Epithelial cell of esophagus (primary cell): ENCODE measurements around the gene OCA2.
"Not testable (repeated sequence)": the region's sequence is repeated elsewhere in the genome, so short reads cannot be mapped to it uniquely, and the experiment has no call there.

ENCODE experiments used
- DNase-seq: peaks from one replicate; pipeline ENCODE4 v3.0.0; 2010; ENCODE audit warnings: low read depth
- H3K4me3 ChIP-seq: 2 replicates; pipeline ENCODE4 v1.5.1; 2011; ENCODE audit warnings: mild to moderate bottlenecking, low read length, control low read depth
- CTCF ChIP-seq: IDR thresholded peaks from 2 replicates; pipeline ENCODE4 v1.5.1; 2011; ENCODE audit warnings: low read depth, mild to moderate bottlenecking, low read length, control low read depth, inconsistent platforms; ENCODE audit not compliant: insufficient read depth; ENCODE audit errors: missing control alignments

The OCA2 gene

GRCh38 chr15:27850981-27851857 lies 247.9 kb downstream of the OCA2 start:
- no peak for DNase-seq
- H3K4me3 ChIP-seq, result no peak overlapping the region
- TF ChIP-seq CTCF, result no peak

DNA sequence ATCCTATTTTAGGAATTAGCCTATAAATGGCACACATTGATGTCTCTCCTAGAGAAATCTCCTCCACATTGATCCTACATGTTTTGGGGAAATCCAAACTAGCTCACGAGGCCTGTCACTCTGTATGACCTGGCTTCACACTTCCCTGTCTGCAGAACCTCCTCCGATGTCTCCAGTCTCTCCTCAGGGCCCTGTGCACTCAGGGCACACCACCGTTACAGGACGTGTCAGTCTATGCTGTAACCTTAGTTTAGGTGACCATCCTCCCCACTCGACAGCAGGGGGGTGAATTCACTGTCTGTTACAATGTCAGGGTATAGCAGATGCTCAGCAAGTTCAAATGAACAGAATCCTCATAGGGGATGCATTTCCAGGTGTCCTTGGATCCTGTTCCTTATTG lies 249.1 kb downstream of the OCA2 start:
- no peak for TF ChIP-seq CTCF
- H3K4me3 ChIP-seq, result no peak overlapping the region
- no peak for DNase-seq

DNA sequence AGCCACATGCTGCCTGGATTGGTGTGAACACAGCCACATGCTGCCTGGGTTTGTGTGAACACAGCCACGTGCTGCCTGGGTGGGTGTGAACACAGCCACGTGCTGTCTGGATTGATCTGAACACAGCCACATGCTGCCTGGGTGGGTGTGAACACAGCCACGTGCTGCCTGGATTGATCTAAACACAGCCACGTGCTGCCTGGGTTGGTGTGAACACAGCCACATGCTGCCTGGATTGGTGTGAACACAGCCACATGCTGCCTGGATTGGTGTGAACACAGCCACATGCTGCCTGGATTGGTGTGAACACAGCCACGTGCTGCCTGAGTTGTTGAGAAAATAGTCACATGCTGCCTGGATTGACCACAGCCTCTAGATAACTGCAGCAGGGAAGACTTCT lies 250.2 kb downstream of the OCA2 start:
- H3K4me3 ChIP-seq, DNase-seq: not testable (repeated sequence)

DNA sequence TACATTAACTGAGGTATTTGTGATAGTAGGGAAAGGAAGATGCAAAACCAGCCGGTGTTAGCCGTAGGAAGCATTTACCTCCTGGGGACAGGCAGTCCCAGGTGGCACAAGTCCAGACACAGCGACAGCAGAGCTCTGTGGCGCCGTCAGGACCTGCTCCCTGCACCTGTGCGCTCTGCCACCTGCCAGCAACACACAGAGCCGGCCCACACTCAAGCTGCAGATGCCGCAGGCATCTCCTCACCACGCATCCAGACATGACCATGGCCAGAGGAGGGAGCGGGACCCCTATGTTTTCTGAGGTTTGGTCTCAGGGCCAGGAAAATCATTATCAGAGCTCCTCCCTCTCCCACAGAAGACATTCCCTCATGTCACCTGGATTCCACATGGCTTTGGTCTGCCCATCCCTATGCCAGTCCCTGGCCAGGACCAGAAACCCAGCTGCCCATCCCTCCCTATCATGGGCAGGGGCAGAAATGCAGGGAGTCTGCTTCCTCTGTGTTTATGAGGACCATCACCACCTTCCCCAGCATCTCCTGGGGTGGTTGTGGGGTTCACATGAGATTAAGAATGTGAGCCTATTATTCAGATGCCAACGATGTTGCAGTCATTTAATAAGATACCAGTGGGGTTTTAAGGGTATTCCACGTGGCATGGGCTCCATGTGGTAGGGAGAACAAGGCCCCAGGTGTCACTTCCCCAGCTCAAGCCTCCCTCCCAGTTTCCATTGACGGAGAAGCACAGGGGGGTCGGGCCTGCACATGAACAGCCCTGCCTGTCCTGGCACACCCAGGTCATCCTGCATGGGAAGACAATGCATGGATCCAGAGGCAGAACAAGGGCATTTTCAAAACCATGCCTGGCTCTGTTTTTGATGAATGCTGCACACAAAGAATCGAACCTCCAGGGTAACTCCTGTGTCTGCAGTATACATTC lies 251.1 kb downstream of the OCA2 start:
- no peak for TF ChIP-seq CTCF
- no peak overlapping the region for H3K4me3 ChIP-seq

DNA sequence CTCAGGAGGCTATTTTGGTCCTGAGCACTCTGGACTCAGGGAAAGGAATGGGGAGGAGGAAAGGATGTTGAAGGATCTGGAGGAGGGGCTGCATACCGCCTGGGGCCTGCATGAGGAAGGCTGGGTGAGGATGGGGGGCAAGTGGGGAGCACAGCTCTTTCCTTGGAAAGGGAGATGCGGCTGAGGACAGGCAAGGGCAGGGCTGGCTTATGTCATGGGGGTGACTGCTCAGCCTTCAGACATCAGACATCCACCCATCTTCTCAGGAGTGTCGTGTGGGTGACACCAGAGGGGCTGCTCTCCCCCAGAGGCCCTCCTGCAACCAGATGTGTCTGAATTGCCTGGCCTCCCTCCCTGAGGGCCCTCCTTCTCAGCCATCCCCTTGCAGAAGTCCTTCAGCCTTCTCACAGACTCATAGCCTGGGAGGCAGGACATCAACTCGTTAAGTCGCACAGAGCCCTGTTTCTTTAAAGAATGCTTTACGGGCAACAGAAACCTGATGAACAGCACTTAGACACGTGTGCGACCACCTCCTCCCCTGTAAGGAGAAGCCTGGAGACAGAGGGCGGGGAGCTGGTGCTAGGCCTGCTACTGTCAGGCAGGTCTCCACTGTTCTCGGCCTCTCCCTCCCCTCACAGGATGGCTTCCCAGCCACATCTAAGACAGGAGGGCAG lies 252.3 kb downstream of the OCA2 start:
- TF ChIP-seq CTCF, result no peak
- H3K4me3 ChIP-seq, result no peak overlapping the region
- no peak for DNase-seq

More for the DNA sequence above, 251.1 kb downstream of the OCA2 start:
- DNase-seq, result no peak

DNA sequence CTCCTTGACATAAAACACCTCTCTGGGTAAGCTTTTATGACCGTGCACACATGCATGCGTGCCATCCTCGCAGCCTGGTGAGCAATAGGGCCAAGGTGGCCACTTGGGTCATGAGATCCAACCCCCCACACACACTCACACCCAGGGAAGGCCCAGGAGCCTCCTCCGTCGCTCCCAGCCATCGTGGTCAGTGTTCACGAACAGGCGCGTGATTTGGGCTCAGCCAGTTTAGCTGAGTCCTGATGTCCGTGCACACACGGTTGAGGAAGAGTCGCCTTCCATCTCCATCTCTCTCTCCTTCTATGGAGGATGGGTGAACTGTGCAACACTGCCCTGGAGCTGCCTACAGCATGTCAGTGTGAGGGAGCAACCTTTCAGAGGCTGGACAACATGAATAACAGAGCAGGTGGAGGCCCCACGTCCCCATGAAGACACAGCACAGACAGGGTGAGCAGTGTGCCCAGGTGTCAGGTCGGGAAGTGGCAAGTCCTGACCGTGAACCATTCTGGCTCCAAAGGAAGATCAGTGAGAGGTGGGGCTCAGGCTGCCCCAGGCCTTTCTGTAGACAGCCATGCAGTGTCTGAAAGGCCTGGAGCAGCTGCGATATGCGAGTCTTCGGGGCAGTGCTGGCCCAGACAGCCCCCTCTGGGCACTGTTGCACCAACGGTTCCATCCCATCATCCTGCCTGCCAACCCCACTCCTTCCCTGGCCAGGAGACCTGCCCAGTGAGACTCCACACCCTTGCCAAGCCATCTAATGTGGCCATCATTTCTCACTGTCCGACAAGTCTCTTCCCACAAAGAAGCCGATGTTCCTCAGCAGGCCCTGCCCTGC lies 253.4 kb downstream of the OCA2 start:
- TF ChIP-seq CTCF, result no peak
- H3K4me3 ChIP-seq, result no peak overlapping the region
- DNase-seq, result no peak
